HCT116 (cell line): ENCODE data around the gene SYNRG. TPM values are rescaled to one million over a fixed set of nuclear protein-coding genes. Genes with fewer than 3 reads are reported as not detected.

Source experiments
- microRNA-seq: library from miRNA; unstranded; fragments of <30 nt; microRNA quantifications from one replicate; pipeline ENCODE4, GENCODE V29; 2016; ENCODE audit warnings: borderline number of aligned reads
- total RNA-seq: library from RNA; stranded (reverse); gene quantifications from one replicate; pipeline ENCODE4 v1.2.1, GENCODE V29; 2021; ENCODE audit not compliant: unreplicated experiment

The SYNRG gene
- total RNA-seq, 1 experiment from 2014 or later: 23.8 TPM

Small RNA genes lying within 50 kb of the gene (microRNA-seq; reads per million reads assigned to microRNA genes)
- not detected for gene MIR378J

Other genes starting within 250 kb of the SYNRG start
- gene C17orf78, start 233.4 kb downstream of the SYNRG start, total RNA-seq: not detected
- gene ACACA, start 202.6 kb downstream of the SYNRG start, total RNA-seq: 161 TPM
- 24.6 TPM for gene TADA2A, start 202.5 kb downstream of the SYNRG start, total RNA-seq
- 27.6 TPM for gene DUSP14, start 119.5 kb downstream of the SYNRG start, total RNA-seq
- gene DDX52, start 34.0 kb upstream of the SYNRG start, total RNA-seq: 45.4 TPM
- 3.6 TPM for gene HNF1B, start 135.6 kb upstream of the SYNRG start, total RNA-seq